HG03565 (cell line): Measurements from ENCODE around the gene ATRN.
"Not testable (repeated sequence)": the region's sequence is repeated elsewhere in the genome, so short reads cannot be mapped to it uniquely, and the experiment has no call there.

ENCODE experiments used
- ATAC-seq: cut with Tn5 transposase; IDR thresholded peaks from one replicate; pipeline ENCODE4 v1.9.1; 2021; ENCODE audit warnings: mild to moderate bottlenecking, moderate library complexity; ENCODE audit not compliant: unreplicated experiment

Gene ATRN

DNA sequence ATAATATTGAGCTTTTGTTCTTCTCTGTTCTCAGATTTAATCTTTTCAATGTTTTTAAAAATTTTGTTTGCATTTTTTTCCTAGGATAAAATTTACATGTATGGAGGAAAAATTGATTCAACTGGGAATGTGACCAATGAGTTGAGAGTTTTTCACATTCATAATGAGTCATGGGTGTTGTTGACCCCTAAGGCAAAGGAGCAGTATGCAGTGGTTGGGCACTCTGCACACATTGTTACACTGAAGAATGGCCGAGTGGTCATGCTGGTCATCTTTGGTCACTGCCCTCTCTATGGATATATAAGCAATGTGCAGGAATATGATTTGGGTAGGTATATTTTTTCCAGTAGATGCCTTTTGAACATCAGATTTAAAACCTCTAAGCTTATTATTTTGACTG, 89.8 kb downstream of the ATRN start:
- ATAC-seq = no peak

DNA sequence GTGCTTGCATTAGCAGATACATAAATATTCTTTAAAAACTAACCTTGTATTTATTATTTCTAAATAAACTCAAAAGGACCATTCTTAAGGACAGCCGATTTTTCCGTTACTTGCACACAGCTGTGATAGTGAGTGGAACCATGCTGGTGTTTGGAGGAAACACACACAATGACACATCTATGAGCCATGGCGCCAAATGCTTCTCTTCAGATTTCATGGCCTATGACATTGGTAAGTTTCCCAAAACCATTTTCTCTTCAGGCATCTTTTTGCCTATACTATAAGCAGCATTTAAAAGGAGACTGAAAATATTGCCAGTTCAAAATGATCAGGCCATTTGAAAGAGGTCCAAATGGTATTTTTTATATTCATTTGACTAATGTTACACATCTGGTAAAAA, 92.3 kb downstream of the ATRN start:
- ATAC-seq = no peak

DNA sequence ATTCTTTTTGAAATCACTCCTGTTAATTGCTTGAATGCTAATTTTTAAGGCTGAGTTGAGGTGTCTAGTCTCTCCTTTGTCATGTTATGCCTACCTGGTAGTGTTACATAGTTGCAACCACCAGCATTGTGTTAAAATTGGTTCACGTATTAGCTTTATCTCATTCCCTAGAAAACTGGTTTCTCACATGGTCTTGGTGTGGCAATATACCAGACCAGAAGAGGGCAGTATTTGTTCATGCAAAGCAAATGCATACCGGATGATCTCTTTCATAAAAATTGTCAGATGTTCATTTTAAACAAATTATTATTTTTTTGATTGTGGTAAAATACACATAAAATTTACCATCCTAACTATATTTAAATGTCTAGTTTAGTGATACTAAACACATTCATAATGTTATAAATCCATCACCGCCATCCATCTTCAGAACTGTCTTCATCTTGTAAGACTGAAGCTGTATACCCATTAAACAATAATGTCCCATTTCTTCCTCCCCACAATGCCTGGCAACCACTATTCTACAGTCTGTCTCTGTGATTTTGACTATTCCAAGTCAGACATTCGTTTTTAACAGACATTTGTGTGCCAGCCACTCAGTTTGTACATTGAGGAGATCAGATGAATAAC, 92.8 kb downstream of the ATRN start:
- ATAC-seq = no peak

DNA sequence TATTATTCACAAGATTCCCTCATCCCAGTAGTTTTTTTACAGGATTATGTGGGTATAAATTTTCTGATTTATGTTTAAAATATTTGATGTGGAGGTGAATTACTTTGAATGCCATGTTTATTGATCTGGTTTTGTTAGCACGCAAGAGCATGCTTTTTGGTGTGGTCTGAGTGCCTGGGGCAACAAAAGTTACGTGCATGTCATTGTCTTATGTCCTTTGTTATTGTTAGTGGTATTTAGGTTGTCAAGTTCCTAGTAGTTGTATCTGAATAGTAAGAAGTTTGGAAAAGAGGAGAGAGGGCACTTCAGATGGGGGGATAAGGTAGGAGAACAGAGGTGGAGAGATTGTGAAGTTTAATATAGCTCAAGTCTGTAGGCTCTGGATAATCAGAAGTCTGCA, 95.0 kb downstream of the ATRN start:
- ATAC-seq = no peak

DNA sequence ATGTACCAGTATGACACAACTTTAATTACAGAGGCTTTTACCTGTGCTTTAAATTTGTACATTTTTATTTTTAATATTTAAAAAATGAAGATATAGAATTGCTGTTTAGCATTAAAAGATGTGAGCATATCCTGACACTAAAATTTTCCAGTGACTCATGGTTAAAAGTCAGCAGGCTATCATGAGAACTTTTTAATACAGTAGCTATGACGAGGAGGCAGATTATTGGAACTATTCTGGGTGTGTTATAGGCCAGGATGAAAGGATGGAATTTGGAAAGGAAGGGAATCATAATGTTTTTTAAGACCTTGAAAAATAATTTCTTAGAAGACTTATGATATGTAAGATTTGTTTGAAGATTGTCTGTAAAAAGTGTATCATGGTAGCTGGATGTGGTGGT, 101.3 kb downstream of the ATRN start:
- no peak for ATAC-seq

DNA sequence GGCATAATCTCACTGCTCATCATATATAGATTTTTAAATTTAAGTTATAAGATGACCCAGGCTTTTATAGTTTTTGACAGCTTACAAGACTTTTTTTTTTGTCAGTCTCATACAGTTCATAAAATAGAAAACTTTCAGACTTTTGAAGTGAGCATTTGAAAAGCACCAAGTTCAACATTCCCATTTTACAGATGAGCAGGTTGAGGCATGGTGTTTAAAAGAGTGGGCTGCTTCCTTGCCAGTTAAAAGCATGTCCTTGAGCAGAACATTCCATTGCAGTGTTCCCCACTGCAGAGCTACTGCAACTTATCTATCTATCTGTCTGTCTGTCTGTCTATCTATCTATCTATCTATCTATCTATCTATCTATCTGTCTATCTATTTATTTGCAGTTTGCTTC, 105.5 kb downstream of the ATRN start:
- ATAC-seq = no peak

DNA sequence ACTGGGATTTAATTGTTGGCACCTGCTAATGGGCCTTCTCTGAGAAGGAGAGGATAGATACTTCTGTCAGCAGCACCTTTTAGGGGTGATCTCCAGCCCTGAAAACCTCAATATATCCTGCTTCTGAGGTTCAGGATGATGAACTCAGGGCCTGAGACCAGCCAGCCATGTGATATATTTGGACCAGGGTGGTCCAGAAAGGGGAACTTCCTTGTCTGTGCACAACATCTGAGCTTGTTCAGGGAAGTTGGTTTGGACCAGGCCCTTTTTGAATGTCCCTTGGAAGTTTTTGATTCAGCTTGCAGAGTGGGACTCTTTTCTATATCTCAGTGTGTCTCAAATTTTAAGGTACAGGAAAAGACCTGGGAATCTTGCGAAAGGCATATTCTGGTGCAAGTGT, 106.5 kb downstream of the ATRN start:
- ATAC-seq = no peak

DNA sequence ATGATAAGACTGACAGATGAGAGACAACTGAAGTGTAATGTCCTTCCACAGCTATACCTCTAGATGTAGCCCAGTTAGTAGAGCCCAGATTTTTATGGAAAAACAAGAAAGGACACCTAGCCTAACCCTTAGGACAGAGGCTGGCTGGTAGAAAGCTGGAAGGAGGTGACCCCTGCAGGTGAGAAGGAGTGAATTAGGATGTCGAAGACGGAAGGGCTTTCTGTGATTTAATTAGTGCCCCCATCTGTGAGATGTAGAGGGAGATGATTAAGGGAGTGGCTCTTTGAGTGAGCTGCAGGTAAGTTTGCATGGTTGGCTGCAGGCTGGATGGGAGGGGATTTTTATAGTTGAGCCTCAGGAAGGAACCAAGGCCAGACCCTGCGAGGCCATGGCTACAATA, 109.6 kb downstream of the ATRN start:
- ATAC-seq = no peak

DNA sequence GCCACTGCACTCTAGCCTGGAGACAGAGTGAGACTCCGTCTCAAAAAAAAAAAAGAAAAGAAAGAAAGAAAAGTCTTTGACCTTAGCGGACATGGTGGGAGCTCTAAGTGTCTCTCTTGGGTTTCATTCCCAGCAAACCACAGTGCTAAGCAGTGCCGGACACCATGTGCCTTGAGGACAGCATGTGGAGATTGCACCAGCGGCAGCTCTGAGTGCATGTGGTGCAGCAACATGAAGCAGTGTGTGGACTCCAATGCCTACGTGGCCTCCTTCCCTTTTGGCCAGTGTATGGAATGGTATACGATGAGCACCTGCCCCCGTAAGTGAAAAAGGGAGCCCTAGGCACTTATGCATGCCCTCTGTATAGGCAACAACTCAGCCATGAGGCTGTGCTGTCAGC, 112.9 kb downstream of the ATRN start:
- ATAC-seq = no peak

DNA sequence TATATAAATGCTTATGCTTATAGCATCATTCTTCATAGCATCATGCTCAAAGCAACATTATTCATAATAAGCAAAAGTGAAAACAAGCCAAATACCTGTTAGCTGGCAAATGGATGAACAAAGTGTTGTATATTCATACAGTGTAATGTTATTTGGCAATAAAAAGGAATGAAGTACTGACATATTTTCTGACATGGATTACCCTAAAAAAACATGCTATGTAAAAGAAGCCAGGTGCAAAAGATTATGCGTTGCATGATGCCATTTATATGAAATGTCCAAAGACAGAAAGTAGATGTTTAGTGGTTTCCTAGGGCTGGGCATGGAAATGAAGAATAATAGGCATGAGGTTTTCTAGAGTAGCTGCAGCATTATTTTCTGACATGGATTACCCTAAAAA, 115.3 kb downstream of the ATRN start:
- no peak for ATAC-seq

DNA sequence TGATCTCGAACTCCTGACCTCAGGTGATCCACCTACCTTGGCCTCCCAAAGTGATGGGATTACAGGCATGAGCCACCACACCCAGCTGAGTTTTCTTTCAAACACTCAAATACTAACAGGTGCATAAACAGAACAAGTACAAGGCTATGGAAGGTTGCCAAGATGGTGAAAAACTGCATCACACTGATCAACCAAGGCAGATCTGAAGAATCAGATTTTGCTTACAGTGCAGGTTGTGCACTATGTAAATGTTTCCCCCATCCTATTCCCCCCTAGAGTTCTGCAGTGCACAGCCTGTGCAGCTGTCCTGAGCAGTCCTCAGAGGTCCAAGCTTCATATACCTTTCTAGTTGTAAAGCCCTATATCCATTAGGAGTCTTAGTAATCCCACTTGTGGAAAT, 119.3 kb downstream of the ATRN start:
- ATAC-seq = no peak

DNA sequence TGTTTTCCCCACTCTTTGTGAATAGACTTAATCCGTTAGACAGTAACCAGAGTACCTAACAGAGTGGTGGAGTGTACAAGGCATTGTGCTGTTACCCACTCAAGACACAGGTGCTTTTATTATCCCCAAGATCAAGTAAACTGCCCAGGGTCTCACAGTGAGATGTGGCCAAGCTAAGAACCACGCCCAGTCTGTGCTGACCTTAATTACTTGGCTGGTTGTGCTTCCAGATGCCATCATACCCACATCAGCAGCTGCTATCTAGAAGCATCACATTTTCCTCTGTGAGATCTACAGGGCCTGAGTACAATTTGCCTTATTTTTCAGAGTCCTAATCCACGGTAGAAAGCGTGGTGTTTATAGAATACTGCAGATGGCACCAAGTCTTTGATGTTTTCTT, 122.1 kb downstream of the ATRN start:
- ATAC-seq = no peak

DNA sequence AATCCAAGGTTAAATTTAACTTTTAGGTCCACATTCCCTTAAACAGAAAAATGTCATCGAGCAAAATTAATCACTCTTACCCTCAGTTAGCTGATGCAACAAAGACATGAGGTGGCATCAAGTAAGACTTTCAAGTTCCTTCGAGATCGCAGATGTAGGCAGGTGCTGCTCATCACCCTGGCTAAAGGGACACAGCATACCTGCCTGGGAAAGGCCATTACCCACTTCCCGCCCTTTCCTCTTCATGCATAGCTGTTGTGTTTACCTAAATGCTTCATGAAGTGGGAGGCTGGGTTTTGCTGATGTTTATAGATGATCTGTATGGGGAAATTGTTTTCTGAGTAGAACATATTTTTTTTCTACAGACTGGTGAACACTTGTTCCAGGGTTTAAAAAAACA, 124.7 kb downstream of the ATRN start:
- no peak for ATAC-seq

DNA sequence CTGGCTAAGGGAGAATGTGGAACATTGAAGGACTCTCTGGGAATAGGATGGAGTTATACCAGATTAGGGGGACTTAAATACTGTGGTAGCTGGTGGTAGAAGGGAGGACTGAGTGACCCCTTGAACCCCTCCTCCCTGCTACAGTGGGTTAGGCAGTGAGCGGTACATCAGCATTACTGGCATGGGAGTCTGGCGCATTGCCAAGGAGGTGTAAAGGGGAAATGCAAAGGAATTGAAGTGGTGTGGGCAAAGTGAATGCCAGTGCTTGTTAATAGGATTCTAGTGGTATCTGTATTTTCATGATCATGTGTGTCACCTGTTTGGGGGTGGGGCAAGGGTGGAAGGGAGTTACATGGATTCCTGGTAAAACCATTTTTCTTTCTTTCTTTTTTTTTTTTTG, 132.3 kb downstream of the ATRN start:
- ATAC-seq = no peak

DNA sequence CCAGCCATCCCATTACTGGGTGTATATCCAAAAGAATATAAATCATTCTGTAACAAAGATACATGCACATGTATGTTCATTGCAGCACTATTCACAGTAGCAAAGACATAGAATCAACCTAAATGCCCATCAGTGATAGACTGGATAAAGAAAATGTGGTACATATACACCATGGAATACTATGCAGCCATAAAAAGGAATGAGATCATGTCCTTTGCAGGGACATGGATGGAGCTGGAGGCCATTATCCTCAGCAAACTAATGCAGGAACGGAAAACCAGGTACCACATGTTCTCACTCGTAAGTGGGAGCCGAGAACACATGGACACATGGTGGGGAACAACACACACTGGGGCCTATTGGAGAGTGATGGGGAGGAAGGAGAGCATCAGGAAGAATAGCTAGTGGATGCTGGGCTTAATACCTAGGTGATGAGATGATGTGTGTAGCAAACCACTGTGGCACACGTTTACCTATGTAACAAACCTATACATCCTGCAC, 134.6 kb downstream of the ATRN start:
- ATAC-seq = not testable (repeated sequence)

DNA sequence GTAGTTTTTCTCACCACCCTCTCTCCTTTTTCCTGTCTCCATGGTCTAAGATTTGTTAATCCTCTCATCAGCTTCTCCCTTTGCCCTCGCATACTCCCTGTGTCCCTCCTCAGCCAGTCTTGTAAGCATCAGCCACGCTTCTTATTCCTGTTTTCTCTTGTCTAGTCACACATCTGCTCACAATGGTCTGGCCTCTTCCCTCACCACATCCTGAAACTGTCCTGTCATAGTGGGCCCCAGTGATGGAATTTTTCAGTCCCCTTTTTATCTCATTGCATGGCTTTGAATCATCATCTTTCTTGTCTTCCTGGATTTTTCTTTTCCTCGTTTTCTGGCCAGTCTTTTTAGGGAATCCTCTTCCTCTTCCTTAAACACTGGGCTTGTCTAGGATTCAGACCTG, 135.2 kb downstream of the ATRN start:
- no peak for ATAC-seq

DNA sequence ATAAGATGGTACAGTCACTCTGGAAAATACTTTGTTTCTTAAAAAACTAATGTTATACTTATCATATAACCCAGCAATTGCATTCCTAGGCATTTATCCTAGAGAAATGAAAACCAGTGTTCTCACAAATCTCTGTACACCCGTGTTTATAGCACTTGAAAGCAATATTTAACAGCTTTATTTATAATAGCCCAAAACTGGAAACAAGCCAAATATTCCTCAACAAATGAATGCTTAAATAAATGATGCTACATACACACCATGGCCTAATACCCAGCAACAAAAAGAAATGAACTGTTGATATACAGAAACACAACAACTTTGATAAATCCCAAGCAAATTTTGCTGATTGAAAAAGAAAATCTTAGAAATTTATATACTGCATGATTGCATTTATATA, 141.1 kb downstream of the ATRN start:
- ATAC-seq = no peak

DNA sequence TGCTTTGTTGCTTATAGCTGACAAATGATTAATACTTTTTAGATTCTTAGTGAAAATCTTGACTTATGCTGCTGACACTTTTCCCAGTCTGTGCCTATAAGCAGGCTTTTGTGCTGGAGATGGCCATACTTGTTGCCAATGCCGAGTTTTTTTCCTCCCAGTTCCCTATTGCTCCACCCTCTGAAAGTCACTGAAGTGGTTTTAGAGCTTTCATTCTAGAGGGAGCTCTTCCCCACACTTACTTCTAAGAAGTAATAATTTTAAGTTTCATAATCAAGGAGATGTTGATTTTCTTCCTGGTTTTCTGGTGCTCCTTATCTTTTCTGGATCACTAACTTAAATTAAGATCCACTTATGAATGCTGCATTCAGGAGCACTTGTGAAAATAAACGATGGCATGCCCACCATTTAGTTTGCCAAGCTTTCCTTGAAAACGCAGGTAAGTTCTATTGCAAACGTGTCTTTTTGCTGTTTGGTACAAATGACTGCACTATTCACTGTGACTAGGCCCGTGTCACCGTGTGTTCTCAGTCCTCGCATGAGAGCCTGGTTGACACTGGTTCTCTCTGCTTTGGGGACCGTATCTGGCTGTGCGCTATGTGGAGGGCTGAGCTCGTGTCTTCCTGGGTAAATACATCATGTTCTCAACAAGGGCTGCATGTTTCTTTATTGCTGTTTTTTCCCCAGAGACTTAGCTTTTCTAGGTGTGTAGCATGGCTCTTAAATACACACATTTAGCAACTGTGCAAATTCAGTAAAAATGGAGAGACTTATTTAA, 142.2 kb downstream of the ATRN start:
- no peak for ATAC-seq

DNA sequence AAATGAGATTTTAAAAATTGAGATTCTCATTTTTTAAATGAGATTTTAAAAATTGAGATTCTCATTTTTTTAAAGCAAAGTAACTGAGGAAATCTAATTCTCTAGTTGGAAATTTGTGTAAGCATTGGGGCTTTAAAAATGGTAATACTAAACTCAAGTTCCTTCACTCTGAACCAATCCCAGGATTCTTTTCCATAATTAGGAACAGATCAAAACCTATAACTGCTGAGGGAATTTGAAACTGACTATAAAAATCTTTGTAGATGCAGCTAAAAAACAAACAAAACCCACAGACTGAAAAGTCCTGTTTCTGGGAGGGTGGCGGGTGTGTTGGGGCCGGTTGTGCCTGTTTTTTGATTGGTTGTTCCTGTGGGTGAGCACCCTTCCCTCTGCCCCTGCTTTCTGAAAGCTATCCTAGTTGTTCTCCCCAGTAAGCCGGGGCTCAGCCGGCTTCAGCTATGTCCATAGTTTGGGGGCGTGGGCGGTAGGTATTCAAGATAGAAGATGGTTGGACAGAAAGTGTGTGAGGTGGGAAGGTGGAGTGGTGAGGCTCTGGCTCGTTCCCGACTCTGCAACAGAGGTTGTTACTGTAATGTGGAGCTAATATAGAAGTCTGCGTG, 143.1 kb downstream of the ATRN start:
- ATAC-seq = no peak

DNA sequence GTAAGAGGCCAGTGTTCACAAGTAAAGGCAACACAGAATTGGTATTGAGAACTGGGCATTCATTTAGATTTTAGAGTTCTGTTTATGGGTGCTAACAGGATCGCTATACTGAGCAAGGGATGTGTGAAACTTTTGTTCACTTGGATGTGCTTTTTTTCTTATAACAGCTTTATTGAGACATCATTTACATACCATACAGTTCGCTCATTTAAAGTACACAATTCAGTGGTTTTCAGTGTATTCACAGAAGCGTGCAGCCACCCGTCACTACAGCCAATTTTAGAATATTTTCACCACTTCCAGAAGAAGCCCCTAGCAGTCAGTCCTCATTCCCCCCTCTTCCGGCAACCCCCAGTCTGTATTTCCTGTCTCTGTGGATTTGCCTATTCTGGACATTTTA, 143.6 kb downstream of the ATRN start:
- no peak for ATAC-seq

DNA sequence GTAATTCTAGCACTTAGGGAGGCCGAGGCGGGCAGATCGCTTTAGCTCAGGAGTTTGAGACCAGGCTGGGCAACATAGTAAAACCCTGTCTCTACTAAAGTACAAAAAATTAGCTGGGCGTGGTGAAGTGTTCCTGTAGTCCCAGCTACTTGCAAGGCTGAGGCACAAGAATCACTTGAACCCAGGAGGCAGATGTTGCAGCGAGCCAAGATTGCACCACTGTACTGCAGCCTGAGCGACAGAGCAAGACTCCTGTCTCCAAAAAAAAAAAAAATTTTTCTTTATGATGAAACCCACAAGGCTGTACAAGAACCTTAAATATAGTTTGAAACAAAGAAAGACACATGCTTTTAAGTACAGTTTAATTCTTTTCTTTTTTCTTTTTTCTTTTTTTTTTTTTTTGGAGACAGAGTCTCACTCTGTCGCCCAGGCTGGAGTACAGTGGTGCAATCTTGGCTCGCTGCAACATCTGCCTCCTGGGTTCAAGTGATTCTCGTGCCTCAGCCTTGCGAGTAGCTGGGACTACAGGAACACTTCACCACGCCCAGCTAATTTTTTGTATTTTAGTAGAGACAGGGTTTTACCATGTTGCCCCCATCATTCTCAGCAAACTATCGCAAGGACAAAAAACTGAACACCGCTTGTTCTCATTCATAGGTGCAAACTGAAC, 144.5 kb downstream of the ATRN start:
- ATAC-seq = not testable (repeated sequence)

DNA sequence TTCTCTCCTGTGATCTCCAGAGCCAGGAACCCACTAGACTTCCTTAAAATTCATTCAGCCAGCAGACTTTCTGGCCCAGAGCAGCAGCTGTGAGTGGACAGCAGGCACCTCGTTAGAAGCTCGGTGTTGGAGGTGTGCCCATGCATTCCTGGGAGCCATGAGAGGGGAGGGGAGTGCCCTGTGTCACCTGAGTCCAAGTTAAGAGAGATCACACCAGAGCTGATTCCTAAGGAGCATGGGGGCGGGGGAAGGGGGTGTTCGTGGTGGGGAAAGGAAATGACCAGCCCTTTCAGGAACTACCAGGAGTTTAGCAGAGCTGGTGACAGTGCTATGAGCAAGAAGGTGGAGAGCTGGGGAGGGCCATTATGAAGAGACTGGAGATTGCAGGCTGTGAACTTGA, 145.4 kb downstream of the ATRN start:
- ATAC-seq = no peak
